Measurements from ENCODE around the gene ABAT.
A peak's percentile ranks its signal among the peaks of the same experiment; 100 is the strongest.
"Not testable (repeated sequence)": the region's sequence is repeated elsewhere in the genome, so short reads cannot be mapped to it uniquely, and the experiment has no call there.

The ABAT gene

GRCh38 chr16:8795091-8795490 lies 120.7 kb downstream of the ABAT start:
- no peak for DNase-seq

- no peak for DNase-seq
These were observed 121.4 kb downstream of the ABAT start for GRCh38 chr16:8795818-8796217.

- DNase-seq = no peak
These were observed 122.3 kb downstream of the ABAT start for GRCh38 chr16:8796469-8797363.

- DNase-seq = peak; percentile 87
These were observed 123.2 kb downstream of the ABAT start, which contains the start of the genes PMM2 and TMEM186 for GRCh38 chr16:8797364-8798173. TSS of gene PMM2 (plus strand) at chr16:8797839. CDS start at chr16:8797883, 44 bp downstream. TSS of gene TMEM186 (minus strand) at chr16:8797639. CDS start at chr16:8797614, 25 bp downstream.

GRCh38 chr16:8798174-8798527 lies 123.7 kb downstream of the ABAT start:
- DNase-seq = no peak

- no peak for DNase-seq
These were observed 124.2 kb downstream of the ABAT start for GRCh38 chr16:8798535-8799157.

GRCh38 chr16:8801701-8802100 lies 127.3 kb downstream of the ABAT start:
- no peak for DNase-seq

GRCh38 chr16:8803733-8804132 lies 129.3 kb downstream of the ABAT start:
- not testable (repeated sequence) for DNase-seq

- DNase-seq = no peak
These were observed 129.9 kb downstream of the ABAT start for GRCh38 chr16:8804313-8804712.

- DNase-seq = no peak
These were observed 132.0 kb downstream of the ABAT start for GRCh38 chr16:8806272-8806983.

GRCh38 chr16:8807189-8807588 lies 132.8 kb downstream of the ABAT start:
- DNase-seq = no peak

- no peak for DNase-seq
These were observed 133.6 kb downstream of the ABAT start for GRCh38 chr16:8808009-8808408.

- no peak for DNase-seq
These were observed 134.4 kb downstream of the ABAT start for GRCh38 chr16:8808613-8809353.

- no peak for DNase-seq
These were observed 137.9 kb downstream of the ABAT start for GRCh38 chr16:8812162-8812843.

GRCh38 chr16:8814095-8814806 lies 139.8 kb downstream of the ABAT start:
- no peak for DNase-seq

- no peak for DNase-seq
These were observed 142.7 kb downstream of the ABAT start for GRCh38 chr16:8816967-8817655.

GRCh38 chr16:8818504-8819270 lies 144.3 kb downstream of the ABAT start:
- no peak for DNase-seq

- DNase-seq = no peak
These were observed 145.1 kb downstream of the ABAT start for GRCh38 chr16:8819411-8820034.

GRCh38 chr16:8822403-8822802 lies 148.0 kb downstream of the ABAT start:
- DNase-seq = no peak

Data from NCI-H2081 treated with DMSO at 0.1 percent for 48 hours (cell line).